PC-9 (cell line): ENCODE results near the gene AGO1. TPM values are rescaled to one million over a fixed set of nuclear protein-coding genes. Genes with fewer than 3 reads are reported as not detected.

Source experiments
- BruUV-seq: library from RNA; stranded (reverse); fragments of 400-500 nt; replicated peaks from 2 replicates; lab custom pipeline; 2021; lab: Mats Ljungman, UMichigan
- CTCF ChIA-PET: fragments of 300-600 bp; sonication (Branson Sonifier 250); formaldehyde crosslinking; loops from one replicate; lab custom pipeline; 2022; ENCODE audit warnings: antibody characterized with exemption; lab: Charles Lee
- POLR2A ChIA-PET: fragments of 300-600 bp; sonication (Branson Sonifier 250); formaldehyde crosslinking; loops from one replicate; lab custom pipeline; 2022; ENCODE audit warnings: antibody characterized with exemption; ENCODE audit not compliant: unreplicated experiment; lab: Charles Lee
- DNase-seq, 2 experiments: peaks; one replicate each; pipeline versions ENCODE4 v3.0.0 to v3.0.0-alpha.2; 2015 to 2022; ENCODE audit warnings: mixed read lengths in 1 of 2
- H2AFZ ChIP-seq: fragments of 200-600 bp; sonication (generic); 2 replicates; pipeline ENCODE4 v1.8.1; 2017; ENCODE audit warnings: antibody characterized with exemption
- H3F3A ChIP-seq: fragments of 200-600 bp; sonication (generic); 2 replicates; pipeline ENCODE4 v1.8.1; 2017; ENCODE audit warnings: antibody characterized with exemption, mild to moderate bottlenecking, low read depth; ENCODE audit not compliant: insufficient read depth
- H3K27ac ChIP-seq: fragments of 200-600 bp; sonication (generic); 2 replicates; pipeline ENCODE4 v1.6.1; 2016; ENCODE audit warnings: mixed run types
- H3K27me3 ChIP-seq: fragments of 200-600 bp; sonication (generic); 2 replicates; pipeline ENCODE4 v1.6.1; 2016; ENCODE audit warnings: low read depth, mixed run types; ENCODE audit not compliant: insufficient read depth
- H3K36me3 ChIP-seq: fragments of 200-600 bp; sonication (generic); 2 replicates; pipeline ENCODE4 v1.6.1; 2016; ENCODE audit warnings: low read depth, mixed run types
- H3K4me1 ChIP-seq: fragments of 200-600 bp; sonication (generic); replicated peaks from 2 replicates; pipeline ENCODE4 v1.6.1; 2016; ENCODE audit warnings: mixed run types; ENCODE audit not compliant: insufficient read depth
- H3K4me2 ChIP-seq: fragments of 200-600 bp; sonication (generic); 2 replicates; pipeline ENCODE4 v1.6.1; 2017; ENCODE audit warnings: mixed run types
- H3K4me3 ChIP-seq: fragments of 200-600 bp; sonication (generic); 2 replicates; pipeline ENCODE4 v1.6.1; 2016; ENCODE audit warnings: mixed run types
- H3K79me2 ChIP-seq: fragments of 200-600 bp; sonication (generic); 2 replicates; pipeline ENCODE4 v1.6.1; 2017; ENCODE audit warnings: low read depth, mixed run types
- H3K9me2 ChIP-seq: fragments of 200-600 bp; sonication (generic); 2 replicates; pipeline ENCODE4 v1.8.1; 2017; ENCODE audit warnings: mild to moderate bottlenecking; ENCODE audit not compliant: insufficient read depth
- H3K9me3 ChIP-seq: fragments of 200-600 bp; sonication (generic); 2 replicates; pipeline ENCODE4 v1.8.1; 2016; ENCODE audit warnings: low read depth; ENCODE audit not compliant: insufficient read depth
- H4K20me1 ChIP-seq: fragments of 200-600 bp; sonication (generic); 2 replicates; pipeline ENCODE4 v1.8.1; 2017; ENCODE audit not compliant: insufficient read depth
- CTCF ChIP-seq: fragments of 200-600 bp; sonication (generic); conservative IDR thresholded peaks from 2 replicates; pipeline ENCODE4 v1.6.1; 2017; ENCODE audit warnings: mixed run types, antibody characterized with exemption, mild to moderate bottlenecking, moderate library complexity
- EZH2 ChIP-seq: fragments of 200-600 bp; sonication (generic); IDR thresholded peaks from 2 replicates; pipeline ENCODE4 v1.8.0; 2017; ENCODE audit warnings: antibody characterized with exemption, low read depth
- intact Hi-C: fragments of 100-400 bp; cut with micrococcal nuclease; formaldehyde crosslinking; loops from one replicate; pipeline ENCODE4 v1.10.0; 2022; ENCODE audit not compliant: unreplicated experiment
- total RNA-seq: library from RNA; stranded (reverse); gene quantifications from 2 replicates; pipeline ENCODE4 v1.2.3, GENCODE V29; 2021

The AGO1 gene
- total RNA-seq, 1 experiment from 2014 or later = 66.0 TPM

GRCh38 chr1:35835398-35835797 lies 47.6 kb upstream of the AGO1 start:
- TF ChIP-seq EZH2 = no peak
- no peak for TF ChIP-seq CTCF
- H3K4me3 ChIP-seq = no peak overlapping the region
- no peaks in the 10 kb centered on the region for H3K9me2 ChIP-seq
- intact Hi-C loops = no loop called here
- ChIA-PET CTCF (no interaction called here), POLR2A (no interaction called here)
- H3K79me2 ChIP-seq = no peaks in the 10 kb centered on the region
- no TSS peak for BruUV-seq
- no peaks in the 10 kb centered on the region for H3K36me3 ChIP-seq
- no peak overlapping the region for H3K4me2 ChIP-seq
- H3F3A ChIP-seq = no peaks in the 10 kb centered on the region
- no peak overlapping the region for H2AFZ ChIP-seq
- H4K20me1 ChIP-seq = no peaks in the 10 kb centered on the region
- H3K27ac ChIP-seq = no peak overlapping the region
- no peaks in the 10 kb centered on the region for H3K27me3 ChIP-seq
- no peaks in the 10 kb centered on the region for H3K4me1 ChIP-seq
- no peak for DNase-seq
- no peaks in the 10 kb centered on the region for H3K9me3 ChIP-seq

- CTCF ChIA-PET = no interaction called here
- DNase-seq = no peak
- H4K20me1 ChIP-seq = no peaks in the 10 kb centered on the region
- H3K27me3 ChIP-seq = no peaks in the 10 kb centered on the region
- H3K36me3 ChIP-seq = no peaks in the 10 kb centered on the region
- H2AFZ ChIP-seq = no peak overlapping the region
- BruUV-seq = no TSS peak
- H3F3A ChIP-seq = no peaks in the 10 kb centered on the region
- TF ChIP-seq CTCF (no peak), EZH2 (no peak)
- POLR2A ChIA-PET = interaction anchor here (0.6 kb wide), 1 partner anchor 1993 kb away, joined by 7 read pairs; no protein-coding TSS in a partner anchor
- no peak overlapping the region for H3K27ac ChIP-seq
- H3K4me3 ChIP-seq = no peak overlapping the region
- intact Hi-C loops = no loop called here
- H3K9me3 ChIP-seq = no peaks in the 10 kb centered on the region
- H3K9me2 ChIP-seq = no peaks in the 10 kb centered on the region
- no peak overlapping the region for H3K4me2 ChIP-seq
- H3K4me1 ChIP-seq = no peaks in the 10 kb centered on the region
- no peaks in the 10 kb centered on the region for H3K79me2 ChIP-seq
Measured at GRCh38 chr1:35836734-35837133, 46.3 kb upstream of the AGO1 start.

DNA sequence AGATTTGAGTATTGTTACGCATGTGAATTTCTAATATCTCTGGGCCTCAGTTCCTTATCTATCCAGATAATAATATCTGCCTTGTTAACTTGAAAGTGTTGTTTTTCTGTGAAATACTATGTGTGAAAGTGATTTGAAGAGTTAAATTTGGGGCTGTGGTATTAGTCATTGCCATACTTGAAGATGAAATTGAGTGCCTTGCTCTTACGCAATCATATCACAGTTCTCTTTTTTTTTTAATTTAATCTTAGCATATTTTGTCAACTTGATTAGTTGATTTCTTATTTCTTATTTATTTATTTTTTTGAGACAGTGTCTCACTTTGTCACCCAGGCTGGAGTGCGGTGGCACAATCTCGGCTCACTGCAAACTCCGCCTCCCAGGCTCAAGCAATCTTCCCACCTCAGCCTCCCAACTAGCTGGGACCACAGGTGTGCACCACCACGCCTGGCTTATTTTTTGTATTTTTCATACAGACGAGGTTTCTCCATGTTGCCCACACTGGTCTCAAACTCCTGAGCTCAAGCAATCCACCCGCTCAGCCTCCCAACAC lies 44.2 kb upstream of the AGO1 start:
- CTCF ChIA-PET = no interaction called here
- TF ChIP-seq CTCF = no peak
- TF ChIP-seq EZH2 = no peak
- Histone ChIP-seq H3K9me3 (no peaks in the 10 kb centered on the region), H3K9me2 (no peaks in the 10 kb centered on the region), H3K27ac (no peak overlapping the region), H3K27me3 (no peaks in the 10 kb centered on the region), H4K20me1 (no peaks in the 10 kb centered on the region), H3F3A (no peaks in the 10 kb centered on the region), H3K4me2 (no peak overlapping the region), H3K36me3 (no peaks in the 10 kb centered on the region), H3K4me3 (no peak overlapping the region), H2AFZ (no peak overlapping the region), H3K79me2 (no peaks in the 10 kb centered on the region), H3K4me1 (no peaks in the 10 kb centered on the region)
- intact Hi-C loops = no loop called here
- POLR2A ChIA-PET = no interaction called here
- no peak for DNase-seq
- no TSS peak for BruUV-seq
